Fibroblast of skin of scalp (primary cell): ENCODE measurements around the gene DPP10.
"Not testable (repeated sequence)": the region's sequence is repeated elsewhere in the genome, so short reads cannot be mapped to it uniquely, and the experiment has no call there.

Experiments
- DNase-seq: peaks from one replicate; pipeline ENCODE4 v3.0.0-alpha.2; 2013

Gene DPP10

GRCh38 chr2:115004321-115004720 lies 561.9 kb downstream of the DPP10 start:
- not testable (repeated sequence) for DNase-seq

GRCh38 chr2:115011721-115012120 lies 569.3 kb downstream of the DPP10 start:
- DNase-seq, result no peak

- not testable (repeated sequence) for DNase-seq
These were observed 579.6 kb downstream of the DPP10 start for GRCh38 chr2:115022013-115022412.

- no peak for DNase-seq
These were observed 592.4 kb downstream of the DPP10 start for GRCh38 chr2:115034801-115035200.

GRCh38 chr2:115036818-115037217 lies 594.4 kb downstream of the DPP10 start:
- DNase-seq, result no peak

GRCh38 chr2:115057473-115057872 lies 615.0 kb downstream of the DPP10 start:
- no peak for DNase-seq

GRCh38 chr2:115070002-115070401 lies 627.6 kb downstream of the DPP10 start:
- DNase-seq, result no peak

- no peak for DNase-seq
These were observed 629.1 kb downstream of the DPP10 start for GRCh38 chr2:115071534-115071933.

- no peak for DNase-seq
These were observed 633.4 kb downstream of the DPP10 start for GRCh38 chr2:115075800-115076199.

- no peak for DNase-seq
These were observed 635.2 kb downstream of the DPP10 start for GRCh38 chr2:115077626-115078025.

- DNase-seq, result no peak
These were observed 640.8 kb downstream of the DPP10 start for GRCh38 chr2:115083225-115083624.

GRCh38 chr2:115083711-115084110 lies 641.3 kb downstream of the DPP10 start:
- DNase-seq, result no peak

GRCh38 chr2:115084446-115084845 lies 642.0 kb downstream of the DPP10 start:
- DNase-seq, result no peak

GRCh38 chr2:115086051-115086620 lies 643.7 kb downstream of the DPP10 start:
- not testable (repeated sequence) for DNase-seq

GRCh38 chr2:115094441-115094840 lies 652.0 kb downstream of the DPP10 start:
- no peak for DNase-seq

GRCh38 chr2:115105966-115106365 lies 663.5 kb downstream of the DPP10 start:
- DNase-seq, result no peak

GRCh38 chr2:115115135-115115534 lies 672.7 kb downstream of the DPP10 start:
- no peak for DNase-seq

GRCh38 chr2:115118306-115118705 lies 675.9 kb downstream of the DPP10 start:
- no peak for DNase-seq

- no peak for DNase-seq
These were observed 676.6 kb downstream of the DPP10 start for GRCh38 chr2:115119086-115119485.

- no peak for DNase-seq
These were observed 680.3 kb downstream of the DPP10 start for GRCh38 chr2:115122701-115123100.

- no peak for DNase-seq
These were observed 682.4 kb downstream of the DPP10 start for GRCh38 chr2:115124817-115125216.

- DNase-seq, result no peak
These were observed 687.1 kb downstream of the DPP10 start for GRCh38 chr2:115129536-115129935.

GRCh38 chr2:115160531-115161080 lies 718.2 kb downstream of the DPP10 start:
- DNase-seq, result no peak

- DNase-seq, result no peak
These were observed 718.8 kb downstream of the DPP10 start for GRCh38 chr2:115161081-115161770.
